WI38 (cell line): Measurements from ENCODE around the gene LIMCH1.
"Not testable (repeated sequence)": the region's sequence is repeated elsewhere in the genome, so short reads cannot be mapped to it uniquely, and the experiment has no call there.

Source experiments
- H3K4me3 ChIP-seq: 2 replicates; pipeline ENCODE4 v1.5.1; 2011; ENCODE audit warnings: low read depth, mild to moderate bottlenecking, control low read depth, low read length
- TF ChIP-seq, protein P1 (sequence below): IDR thresholded peaks from 2 replicates; pipeline ENCODE4 v1.5.1; 2012; ENCODE audit warnings: low read depth, mild to moderate bottlenecking, control low read depth, low read length

Gene LIMCH1

DNA sequence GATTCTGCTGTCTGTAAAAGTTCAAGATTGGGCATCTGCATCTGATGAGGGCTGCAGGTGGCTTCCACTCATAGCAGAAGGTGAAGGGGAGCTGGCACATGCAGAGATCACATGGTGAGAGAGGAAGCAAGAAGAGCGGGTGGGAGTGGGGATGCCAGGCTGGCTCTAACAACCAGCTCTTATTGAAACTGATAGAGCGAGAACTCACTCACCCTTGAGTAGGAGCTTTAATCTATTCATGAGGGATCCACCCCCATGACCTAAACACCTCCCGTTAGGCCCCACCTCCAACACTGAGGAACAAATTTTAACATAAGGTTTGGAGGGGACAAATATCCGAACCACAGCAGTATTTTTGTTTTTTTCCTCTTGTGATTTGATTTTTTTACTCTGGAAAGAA, 164.8 kb downstream of the LIMCH1 start:
- H3K4me3 ChIP-seq: no peak overlapping the region

DNA sequence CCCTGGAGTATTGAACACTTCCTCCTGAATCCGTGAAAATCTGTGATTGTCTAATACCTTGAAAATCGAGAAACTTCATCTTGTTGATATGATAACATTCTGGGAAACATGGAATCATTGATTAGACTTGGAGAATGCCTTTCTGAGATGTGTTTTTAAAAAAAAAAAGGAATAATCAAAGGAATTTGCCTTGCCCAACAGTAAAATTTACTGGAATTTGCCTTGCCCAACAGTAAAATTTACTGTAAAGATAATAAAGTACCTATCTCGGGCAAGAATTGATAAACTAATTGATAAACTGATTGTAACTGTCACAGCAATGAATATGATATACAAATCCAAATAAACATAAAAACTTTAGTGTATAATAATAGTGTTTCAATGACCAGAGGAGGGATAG, 165.8 kb downstream of the LIMCH1 start:
- TF ChIP-seq, protein P1, sequence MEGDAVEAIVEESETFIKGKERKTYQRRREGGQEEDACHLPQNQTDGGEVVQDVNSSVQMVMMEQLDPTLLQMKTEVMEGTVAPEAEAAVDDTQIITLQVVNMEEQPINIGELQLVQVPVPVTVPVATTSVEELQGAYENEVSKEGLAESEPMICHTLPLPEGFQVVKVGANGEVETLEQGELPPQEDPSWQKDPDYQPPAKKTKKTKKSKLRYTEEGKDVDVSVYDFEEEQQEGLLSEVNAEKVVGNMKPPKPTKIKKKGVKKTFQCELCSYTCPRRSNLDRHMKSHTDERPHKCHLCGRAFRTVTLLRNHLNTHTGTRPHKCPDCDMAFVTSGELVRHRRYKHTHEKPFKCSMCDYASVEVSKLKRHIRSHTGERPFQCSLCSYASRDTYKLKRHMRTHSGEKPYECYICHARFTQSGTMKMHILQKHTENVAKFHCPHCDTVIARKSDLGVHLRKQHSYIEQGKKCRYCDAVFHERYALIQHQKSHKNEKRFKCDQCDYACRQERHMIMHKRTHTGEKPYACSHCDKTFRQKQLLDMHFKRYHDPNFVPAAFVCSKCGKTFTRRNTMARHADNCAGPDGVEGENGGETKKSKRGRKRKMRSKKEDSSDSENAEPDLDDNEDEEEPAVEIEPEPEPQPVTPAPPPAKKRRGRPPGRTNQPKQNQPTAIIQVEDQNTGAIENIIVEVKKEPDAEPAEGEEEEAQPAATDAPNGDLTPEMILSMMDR: no peak
- H3K4me3 ChIP-seq: no peak overlapping the region

More for the DNA sequence above, 164.8 kb downstream of the LIMCH1 start:
- TF ChIP-seq, protein P1: no peak

DNA sequence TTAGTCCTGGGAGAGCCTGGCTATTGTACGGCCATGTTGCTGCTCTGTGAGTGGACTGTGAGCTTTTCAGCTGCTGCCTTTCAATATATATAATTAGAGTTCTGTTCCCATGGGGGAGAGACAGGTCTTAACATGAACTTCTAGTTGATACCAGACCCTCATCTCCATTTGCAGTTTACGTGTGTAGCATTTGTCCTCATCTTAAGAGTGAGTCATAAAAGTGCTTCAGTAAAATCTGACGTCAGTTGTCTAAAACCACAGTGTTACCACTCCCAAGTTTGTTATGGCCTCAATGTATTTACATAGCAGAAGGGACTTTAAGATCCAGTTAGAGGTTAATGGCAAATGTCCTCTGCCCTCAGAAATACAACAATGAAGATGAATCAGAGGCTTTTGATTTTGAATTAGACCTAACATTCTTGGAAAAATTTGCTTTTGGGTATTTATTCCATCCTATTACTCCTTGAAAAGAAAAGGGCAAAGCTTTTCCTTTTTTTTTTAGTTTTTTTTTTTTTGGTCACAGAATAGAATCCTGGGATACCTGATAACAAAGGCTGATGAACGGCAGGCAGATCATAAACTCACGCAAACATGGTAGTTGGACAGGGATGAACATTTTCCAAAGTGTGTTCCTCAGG, 172.0 kb downstream of the LIMCH1 start:
- no peak overlapping the region for H3K4me3 ChIP-seq
- TF ChIP-seq, protein P1: no peak

DNA sequence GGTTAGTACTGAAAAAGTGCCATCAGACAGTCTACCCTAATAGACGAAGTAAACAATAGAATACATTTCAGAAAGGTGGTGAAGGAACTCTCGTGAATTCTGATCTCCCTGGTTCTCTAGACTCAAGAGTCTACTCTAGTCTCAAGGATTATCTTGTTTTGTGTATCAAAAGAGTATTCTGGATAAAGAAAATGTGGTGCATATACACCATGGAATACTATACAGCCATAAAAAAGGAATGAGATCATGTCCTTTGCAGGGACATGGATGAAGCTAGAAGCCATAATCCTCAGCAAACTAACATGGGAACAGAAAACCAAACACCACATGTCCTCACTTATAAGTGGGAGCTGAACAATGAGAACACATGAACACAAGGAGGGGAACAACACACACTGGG, 173.7 kb downstream of the LIMCH1 start:
- not testable (repeated sequence) for H3K4me3 ChIP-seq

DNA sequence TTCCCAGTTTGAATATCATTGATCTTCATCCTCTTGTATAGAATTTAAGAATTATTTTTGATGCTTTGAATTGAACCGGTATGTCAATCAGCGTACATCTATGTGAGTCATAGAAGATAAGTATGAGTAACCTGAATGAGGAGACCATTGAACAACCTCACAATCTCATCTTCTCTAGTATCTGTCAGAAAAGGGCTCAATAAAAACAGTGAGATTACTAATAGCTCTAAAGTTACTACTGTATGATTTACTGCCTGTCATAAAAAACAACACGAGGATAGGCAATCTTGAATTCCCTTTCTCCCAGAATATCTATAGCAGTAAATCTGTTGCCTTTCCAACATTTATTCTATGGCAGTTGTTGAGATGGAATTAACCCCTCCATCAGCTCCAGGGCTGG, 174.5 kb downstream of the LIMCH1 start:
- no peak overlapping the region for H3K4me3 ChIP-seq
- TF ChIP-seq, protein P1: no peak

DNA sequence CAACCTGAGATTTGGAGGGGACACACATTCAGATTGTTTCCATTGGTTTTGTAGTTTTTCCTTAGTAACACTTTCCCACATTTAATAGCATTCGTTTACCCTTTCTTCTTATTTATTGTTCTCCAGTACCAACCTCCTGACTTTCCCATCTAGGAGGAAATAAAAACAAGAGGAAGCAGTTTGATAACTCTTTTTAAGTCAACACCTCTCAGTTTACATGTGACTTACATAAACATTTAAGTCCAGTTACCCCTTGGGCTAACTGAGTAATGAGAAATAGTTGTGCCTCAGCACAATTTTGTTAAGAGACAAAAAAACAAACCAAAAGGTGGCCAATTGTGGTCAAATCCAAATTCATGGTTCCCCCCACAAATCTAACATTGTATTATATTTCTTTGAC, 175.8 kb downstream of the LIMCH1 start:
- TF ChIP-seq, protein P1: no peak
- no peak overlapping the region for H3K4me3 ChIP-seq

DNA sequence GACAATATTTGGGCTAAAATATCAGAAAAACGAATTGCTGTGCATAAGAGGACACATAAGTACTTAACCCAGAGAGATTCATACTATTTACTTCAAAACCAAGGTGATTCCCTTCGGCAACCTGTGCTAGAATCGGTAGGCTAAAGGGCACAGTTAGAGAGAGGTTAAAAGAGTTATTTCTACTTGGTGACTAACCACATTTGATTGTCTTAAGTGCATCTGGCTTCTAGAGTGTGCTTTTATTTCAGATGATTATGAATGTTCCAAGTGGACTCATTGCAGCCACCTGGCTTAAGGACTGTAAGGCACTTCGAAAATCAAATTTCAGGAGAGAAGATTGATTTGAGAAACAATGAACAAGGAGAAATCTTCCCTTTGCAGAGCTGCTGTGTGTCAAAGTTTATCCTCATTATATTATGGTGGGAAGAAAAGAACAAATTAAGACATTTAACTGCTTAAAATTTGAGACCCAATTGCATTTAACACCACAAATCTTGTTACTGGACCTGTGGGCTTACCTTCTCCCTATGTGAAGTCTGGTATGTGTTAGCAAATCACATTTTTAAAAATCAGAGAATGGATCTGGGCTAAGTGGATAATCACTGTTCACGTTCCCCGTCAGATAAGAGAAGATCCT, 176.5 kb downstream of the LIMCH1 start:
- no peak overlapping the region for H3K4me3 ChIP-seq
- TF ChIP-seq, protein P1: no peak
